SW480 (cell line): ENCODE results near the gene UROD.
"Not testable (repeated sequence)": the region's sequence is repeated elsewhere in the genome, so short reads cannot be mapped to it uniquely, and the experiment has no call there.

Source experiments
- DNase-seq: peaks from one replicate; pipeline ENCODE4 v3.0.0-alpha.2; 2016; ENCODE audit warnings: low spot score

The UROD gene

GRCh38 chr1:45038661-45039364 is 26.8 kb downstream of the UROD start:
- DNase-seq = no peak

GRCh38 chr1:45040297-45040696 is 28.2 kb downstream of the UROD start:
- no peak for DNase-seq

GRCh38 chr1:45043094-45043493 is 31.0 kb downstream of the UROD start:
- no peak for DNase-seq

- no peak for DNase-seq
These were observed 32.9 kb downstream of the UROD start for GRCh38 chr1:45044916-45045315.

- no peak for DNase-seq
These were observed 35.0 kb downstream of the UROD start for GRCh38 chr1:45047032-45047431.

- no peak for DNase-seq
These were observed 39.1 kb downstream of the UROD start for GRCh38 chr1:45051005-45051772.

GRCh38 chr1:45057542-45057941 is 45.5 kb downstream of the UROD start:
- DNase-seq = no peak

- DNase-seq = no peak
These were observed 47.8 kb downstream of the UROD start for GRCh38 chr1:45059829-45060228.

GRCh38 chr1:45062463-45062862 is 50.4 kb downstream of the UROD start:
- not testable (repeated sequence) for DNase-seq

- no peak for DNase-seq
These were observed 53.0 kb downstream of the UROD start for GRCh38 chr1:45065083-45065482.
